GM23338 (cell line): ENCODE results near the gene CAV2. TPM values are rescaled to one million over a fixed set of nuclear protein-coding genes. Genes with fewer than 3 reads are reported as not detected.

Experiments
- ATAC-seq: fragments of 200-7000 bp; cut with Tn5 transposase; 3 replicates; pipeline ENCODE4 v1.9.1; 2020
- DNase-seq: peaks from one replicate; pipeline ENCODE4 v3.0.0-alpha.2; 2015; ENCODE audit warnings: low spot score
- H2AFZ ChIP-seq: fragments of 200-600 bp; sonication (generic); 2 replicates; pipeline ENCODE4 v1.8.0; 2016; ENCODE audit warnings: antibody characterized with exemption, mild to moderate bottlenecking, moderate library complexity
- H3F3A ChIP-seq: fragments of 200-600 bp; sonication (generic); replicated peaks from 2 replicates; pipeline ENCODE4 v1.8.0; 2017; ENCODE audit warnings: antibody characterized with exemption, mixed run types, low read depth
- H3K27ac ChIP-seq: fragments of 200-600 bp; sonication (generic); 2 replicates; pipeline ENCODE4 v1.6.1; 2016; ENCODE audit warnings: low read depth
- H3K27me3 ChIP-seq: fragments of 200-600 bp; sonication (generic); 2 replicates; pipeline ENCODE4 v1.8.0; 2016; ENCODE audit warnings: mild to moderate bottlenecking, mixed run types, moderate library complexity; ENCODE audit not compliant: insufficient read depth
- H3K36me3 ChIP-seq: fragments of 200-600 bp; sonication (generic); 2 replicates; pipeline ENCODE4 v1.8.0; 2016; ENCODE audit warnings: mild to moderate bottlenecking; ENCODE audit not compliant: insufficient read depth
- H3K4me1 ChIP-seq: fragments of 200-600 bp; sonication (generic); 2 replicates; pipeline ENCODE4 v1.8.0; 2016; ENCODE audit warnings: mild to moderate bottlenecking, moderate library complexity; ENCODE audit not compliant: insufficient read depth
- H3K4me2 ChIP-seq: fragments of 200-600 bp; sonication (generic); 2 replicates; pipeline ENCODE4 v1.7.1; 2017; ENCODE audit warnings: mixed run types
- H3K4me3 ChIP-seq: fragments of 200-600 bp; sonication (generic); 2 replicates; pipeline ENCODE4 v1.6.1; 2016; ENCODE audit warnings: mixed run types
- H3K79me2 ChIP-seq: fragments of 200-600 bp; sonication (generic); replicated peaks from 2 replicates; pipeline ENCODE4 v1.8.0; 2017; ENCODE audit warnings: mild to moderate bottlenecking; ENCODE audit not compliant: insufficient read depth
- H3K9me2 ChIP-seq: fragments of 200-600 bp; sonication (generic); 2 replicates; pipeline ENCODE4 v1.8.0; 2017; ENCODE audit not compliant: insufficient read depth
- H4K20me1 ChIP-seq: fragments of 200-600 bp; sonication (generic); replicated peaks from 2 replicates; pipeline ENCODE4 v1.8.0; 2017; ENCODE audit warnings: mild to moderate bottlenecking; ENCODE audit not compliant: insufficient read depth
- H3K27ac Mint-ChIP-seq: 2 replicates; pipeline ENCODE4 v1.8.0; 2020; ENCODE audit warnings: inconsistent platforms, mild to moderate bottlenecking, moderate library complexity, mixed read lengths
- H3K27me3 Mint-ChIP-seq: 3 replicates; pipeline ENCODE4 v1.8.0; 2022; ENCODE audit warnings: low read depth, mild to moderate bottlenecking, moderate library complexity, mixed read lengths, inconsistent platforms; ENCODE audit not compliant: insufficient read depth, poor library complexity
- H3K36me3 Mint-ChIP-seq: 3 replicates; pipeline ENCODE4 v1.8.0; 2021; ENCODE audit warnings: low read depth, mild to moderate bottlenecking, inconsistent platforms, moderate library complexity, mixed read lengths
- H3K4me1 Mint-ChIP-seq: 3 replicates; pipeline ENCODE4 v1.8.0; 2020; ENCODE audit warnings: mild to moderate bottlenecking, inconsistent platforms, mixed read lengths
- H3K4me3 Mint-ChIP-seq: 3 replicates; pipeline ENCODE4 v1.8.0; 2021; ENCODE audit warnings: moderate library complexity, mild to moderate bottlenecking, inconsistent platforms, mixed read lengths
- H3K9me3 Mint-ChIP-seq: 3 replicates; pipeline ENCODE4 v1.8.0; 2020; ENCODE audit warnings: moderate library complexity, mild to moderate bottlenecking, inconsistent platforms, mixed read lengths
- CTCF ChIP-seq, 2 experiments: fragments of 200-600 bp in 1 of 2; sonication (generic) in 1 of 2; conservative IDR thresholded peaks; 2 replicates each; pipeline versions ENCODE4 v1.5.1 to v1.6.1; 2016 to 2017; ENCODE audit warnings: antibody characterized with exemption in 2 of 2, low read depth in 2 of 2, mild to moderate bottlenecking in 2 of 2, moderate library complexity in 1 of 2
- NANOG ChIP-seq: IDR thresholded peaks from 2 replicates; pipeline ENCODE4 v1.6.1; 2016; ENCODE audit warnings: antibody characterized with exemption, borderline replicate concordance
- POLR2AphosphoS5 ChIP-seq: IDR thresholded peaks from 2 replicates; pipeline ENCODE4 v1.6.1; 2016; ENCODE audit warnings: antibody characterized with exemption, low read depth
- ZNF114 ChIP-seq: fragments of 250-450 bp; sonication (Bioruptor Pico); IDR thresholded peaks from 2 replicates; pipeline ENCODE4 v1.5.0; 2020; ENCODE audit warnings: mild to moderate bottlenecking, moderate library complexity
- polyA plus RNA-seq: library from polyadenylated mRNA; unstranded; fragments of >200 nt; fragmentation: Nextera tagmentation; extraction: Ambion mirVana; gene quantifications from 2 replicates; pipeline ENCODE4 v1.2.1, GENCODE V29; 2016
- total RNA-seq: library from RNA; depleted of rRNA; stranded (reverse); fragments of >200 nt; shearing (Covaris generic); gene quantifications from 2 replicates; pipeline ENCODE4 v1.2.3, GENCODE V29; 2014

CAV2 gene
- total and polyA plus RNA-seq, 2 experiments from 2014 or later, result 4.2 to 6.6 TPM

GRCh38 chr7:116524221-116524608, 24.7 kb downstream of the CAV2 start:
- Histone ChIP-seq H3K27ac (peak overlapping the region; percentile 70; the same call in 1 of the 2 replicates), H3K4me1 (peaks cover 39% of the 10 kb centered on the region), H3K9me2 (no peaks in the 10 kb centered on the region), H3K27me3 (peaks cover 14% of the 10 kb centered on the region), H4K20me1 (no peaks in the 10 kb centered on the region), H3K4me3 (peak overlapping the region; percentile 83), H3K36me3 (no peaks in the 10 kb centered on the region), H2AFZ (no peak overlapping the region), H3K79me2 (no peaks in the 10 kb centered on the region), H3F3A (no peaks in the 10 kb centered on the region), H3K4me2 (peak overlapping the region; percentile 93)
- Mint-ChIP-seq H3K4me1 (peaks cover 52% of the 10 kb centered on the region), H3K4me3 (peak overlapping the region; percentile 92), H3K27me3 (peaks cover 38% of the 10 kb centered on the region), H3K27ac (no peak overlapping the region), H3K9me3 (no peaks in the 10 kb centered on the region), H3K36me3 (no peaks in the 10 kb centered on the region)
- ATAC-seq, result no peak; the same call in 2 of the 3 replicates
- no peak for DNase-seq
- TF ChIP-seq POLR2AphosphoS5, result no peak
- 0 out of 2 replicates have a peak, but pooled peaks have one; percentile 0 for TF ChIP-seq NANOG

- H3K79me2 ChIP-seq, result no peaks in the 10 kb centered on the region
Observed at GRCh38 chr7:116524609-116525297, 25.2 kb downstream of the CAV2 start, which contains the start of gene CAV1. Gene CAV1 (plus strand): TSS chr7:116525036. CDS start chr7:116525063, 27 bp downstream.

More at GRCh38 chr7:116524609-116525297, 25.2 kb downstream of the CAV2 start, which contains the start of gene CAV1:
- ATAC-seq (peak; percentile 58), DNase-seq (peak; percentile 76)
- Histone ChIP-seq H3K27me3 (peaks cover 14% of the 10 kb centered on the region), H3K4me2 (peak within 1 kb of the TSS; percentile 93), H3K36me3 (no peaks in the 10 kb centered on the region), H3K4me1 (peaks cover 39% of the 10 kb centered on the region), H3F3A (no peaks in the 10 kb centered on the region), H3K9me2 (no peaks in the 10 kb centered on the region), H3K27ac (peak within 1 kb of the TSS; percentile 70; the same call in 1 of the 2 replicates), H2AFZ (peak within 1 kb of the TSS; percentile 92), H4K20me1 (no peaks in the 10 kb centered on the region), H3K4me3 (peak within 1 kb of the TSS; percentile 83)
- no peaks in the 10 kb centered on the region for H3K36me3 Mint-ChIP-seq
- 0 out of 2 replicates have a peak, but pooled peaks have one; percentile 1 for TF ChIP-seq NANOG
- TF ChIP-seq POLR2AphosphoS5, result peak; percentile 62
- TF ChIP-seq ZNF114 (CRISPR knock-in tag), result no peak
- TF ChIP-seq CTCF (conservative IDR thresholded peaks at IDR 0.05; ENCODE audit: low read depth in 2 of 2), result peak in 1 of 2 experiments; percentile 23; a peak in 2 of 4 replicates
- H3K4me1 Mint-ChIP-seq, result peaks cover 52% of the 10 kb centered on the region
- peak within 1 kb of the TSS; percentile 92 for H3K4me3 Mint-ChIP-seq
- H3K27me3 Mint-ChIP-seq, result peaks cover 38% of the 10 kb centered on the region
- H3K9me3 Mint-ChIP-seq, result no peaks in the 10 kb centered on the region
- H3K27ac Mint-ChIP-seq, result no peak within 1 kb of the TSS
